ENCODE measurements around the gene SPTSSB.

DNA sequence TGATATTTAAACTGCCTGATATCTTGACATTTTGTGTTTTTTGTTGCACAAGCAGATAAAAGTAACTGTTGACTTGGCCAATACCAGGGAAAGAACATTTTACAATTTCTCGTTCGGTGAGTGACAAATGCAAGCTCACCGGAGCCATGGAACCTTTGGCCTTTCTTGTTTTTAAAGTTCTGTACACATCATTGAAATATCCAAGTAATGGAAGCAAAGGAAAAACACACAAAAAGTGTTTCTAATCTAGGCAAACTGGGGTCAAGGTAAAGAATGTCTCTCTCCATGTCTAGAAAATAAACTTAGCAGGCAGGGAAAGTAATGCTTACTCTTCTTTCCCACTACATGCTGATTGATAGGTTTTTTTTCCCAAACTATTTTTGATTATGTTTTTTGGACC is 27.8 kb downstream of the SPTSSB start:
- TF ChIP-seq, protein P1, sequence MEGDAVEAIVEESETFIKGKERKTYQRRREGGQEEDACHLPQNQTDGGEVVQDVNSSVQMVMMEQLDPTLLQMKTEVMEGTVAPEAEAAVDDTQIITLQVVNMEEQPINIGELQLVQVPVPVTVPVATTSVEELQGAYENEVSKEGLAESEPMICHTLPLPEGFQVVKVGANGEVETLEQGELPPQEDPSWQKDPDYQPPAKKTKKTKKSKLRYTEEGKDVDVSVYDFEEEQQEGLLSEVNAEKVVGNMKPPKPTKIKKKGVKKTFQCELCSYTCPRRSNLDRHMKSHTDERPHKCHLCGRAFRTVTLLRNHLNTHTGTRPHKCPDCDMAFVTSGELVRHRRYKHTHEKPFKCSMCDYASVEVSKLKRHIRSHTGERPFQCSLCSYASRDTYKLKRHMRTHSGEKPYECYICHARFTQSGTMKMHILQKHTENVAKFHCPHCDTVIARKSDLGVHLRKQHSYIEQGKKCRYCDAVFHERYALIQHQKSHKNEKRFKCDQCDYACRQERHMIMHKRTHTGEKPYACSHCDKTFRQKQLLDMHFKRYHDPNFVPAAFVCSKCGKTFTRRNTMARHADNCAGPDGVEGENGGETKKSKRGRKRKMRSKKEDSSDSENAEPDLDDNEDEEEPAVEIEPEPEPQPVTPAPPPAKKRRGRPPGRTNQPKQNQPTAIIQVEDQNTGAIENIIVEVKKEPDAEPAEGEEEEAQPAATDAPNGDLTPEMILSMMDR (IDR thresholded peaks at IDR 0.05): no peak
- no peak for TF ChIP-seq POLR2A (IDR thresholded peaks at IDR 0.05)
